Measurements from ENCODE around the gene IFNK.

IFNK gene

DNA sequence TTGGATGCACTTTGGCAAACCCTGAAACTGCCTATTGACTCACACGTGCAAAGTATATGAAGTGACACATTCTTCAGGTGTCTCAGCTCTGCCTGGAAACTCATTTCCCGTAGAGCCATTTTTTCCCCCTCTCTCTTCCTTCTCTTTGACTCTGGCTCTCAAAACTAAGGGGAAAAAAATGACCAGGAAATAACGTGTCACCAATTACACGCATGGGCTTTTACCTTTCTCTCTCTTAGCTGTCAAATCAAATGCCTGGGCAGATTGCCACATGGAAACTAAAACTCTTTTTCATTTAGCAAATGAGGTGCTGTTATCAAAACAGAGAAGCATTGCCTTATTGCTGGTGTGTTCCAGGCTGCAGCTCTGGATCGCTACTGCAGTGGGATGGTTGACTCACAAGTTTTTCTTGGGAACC is 18.3 kb upstream of the IFNK start:
- TF ChIP-seq, protein P1, sequence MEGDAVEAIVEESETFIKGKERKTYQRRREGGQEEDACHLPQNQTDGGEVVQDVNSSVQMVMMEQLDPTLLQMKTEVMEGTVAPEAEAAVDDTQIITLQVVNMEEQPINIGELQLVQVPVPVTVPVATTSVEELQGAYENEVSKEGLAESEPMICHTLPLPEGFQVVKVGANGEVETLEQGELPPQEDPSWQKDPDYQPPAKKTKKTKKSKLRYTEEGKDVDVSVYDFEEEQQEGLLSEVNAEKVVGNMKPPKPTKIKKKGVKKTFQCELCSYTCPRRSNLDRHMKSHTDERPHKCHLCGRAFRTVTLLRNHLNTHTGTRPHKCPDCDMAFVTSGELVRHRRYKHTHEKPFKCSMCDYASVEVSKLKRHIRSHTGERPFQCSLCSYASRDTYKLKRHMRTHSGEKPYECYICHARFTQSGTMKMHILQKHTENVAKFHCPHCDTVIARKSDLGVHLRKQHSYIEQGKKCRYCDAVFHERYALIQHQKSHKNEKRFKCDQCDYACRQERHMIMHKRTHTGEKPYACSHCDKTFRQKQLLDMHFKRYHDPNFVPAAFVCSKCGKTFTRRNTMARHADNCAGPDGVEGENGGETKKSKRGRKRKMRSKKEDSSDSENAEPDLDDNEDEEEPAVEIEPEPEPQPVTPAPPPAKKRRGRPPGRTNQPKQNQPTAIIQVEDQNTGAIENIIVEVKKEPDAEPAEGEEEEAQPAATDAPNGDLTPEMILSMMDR (IDR thresholded peaks at IDR 0.05; ENCODE audit: extremely low read depth, insufficient read depth, missing control alignments) = no peak
- in situ Hi-C loops (cut with MboI; ENCODE audit: low pct_unique_long_range_greater_than_20kb, low sequenced_read_pairs, unreplicated experiment) = no loop called here
- no peak for DNase-seq (ENCODE audit: low spot score)

DNA sequence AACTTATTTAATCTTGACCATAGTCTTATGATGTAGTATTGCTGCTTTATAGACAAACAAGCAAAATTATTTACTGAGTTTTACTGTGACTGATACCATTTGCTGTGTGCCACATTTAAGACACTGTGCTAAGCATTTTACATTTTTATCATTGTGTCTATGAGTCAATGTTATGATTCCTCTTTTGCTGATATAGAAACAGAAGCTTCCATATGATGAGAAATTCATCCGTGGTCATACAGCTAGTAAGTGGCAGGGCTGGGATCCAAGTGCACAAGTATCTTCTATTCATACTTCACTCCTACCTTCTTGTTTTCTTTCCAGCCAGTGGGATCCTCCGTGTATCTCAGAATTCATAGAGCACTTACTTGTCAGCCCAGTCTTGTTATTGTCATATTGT is 17.1 kb upstream of the IFNK start:
- in situ Hi-C loops (cut with MboI; ENCODE audit: low pct_unique_long_range_greater_than_20kb, low sequenced_read_pairs, unreplicated experiment) = no loop called here
- DNase-seq (ENCODE audit: low spot score) = no peak
- TF ChIP-seq, protein P1 (IDR thresholded peaks at IDR 0.05; ENCODE audit: extremely low read depth, insufficient read depth, missing control alignments) = no peak

DNA sequence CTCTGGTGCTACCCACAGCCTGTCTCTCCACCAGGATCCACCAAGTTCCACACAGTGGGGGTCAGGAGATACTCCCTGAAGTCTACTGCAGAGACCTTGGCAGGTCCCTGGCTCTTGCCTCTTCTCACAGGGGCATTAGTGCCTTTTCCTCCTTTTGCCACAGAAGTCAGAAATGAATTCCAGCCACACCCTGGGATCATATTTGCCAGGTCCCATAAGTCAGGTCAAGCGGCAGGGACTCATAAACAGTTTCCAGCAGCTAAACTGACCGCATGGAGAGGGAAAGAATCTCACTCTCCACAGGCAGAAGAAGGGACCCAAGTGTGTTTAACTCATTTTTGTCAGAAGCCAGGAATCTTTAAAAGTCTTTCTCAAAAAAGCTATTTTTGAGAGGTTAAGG is 13.3 kb upstream of the IFNK start:
- TF ChIP-seq, protein P1 (IDR thresholded peaks at IDR 0.05; ENCODE audit: extremely low read depth, insufficient read depth, missing control alignments) = no peak
- in situ Hi-C loops (cut with MboI; ENCODE audit: low pct_unique_long_range_greater_than_20kb, low sequenced_read_pairs, unreplicated experiment) = no loop called here

DNA sequence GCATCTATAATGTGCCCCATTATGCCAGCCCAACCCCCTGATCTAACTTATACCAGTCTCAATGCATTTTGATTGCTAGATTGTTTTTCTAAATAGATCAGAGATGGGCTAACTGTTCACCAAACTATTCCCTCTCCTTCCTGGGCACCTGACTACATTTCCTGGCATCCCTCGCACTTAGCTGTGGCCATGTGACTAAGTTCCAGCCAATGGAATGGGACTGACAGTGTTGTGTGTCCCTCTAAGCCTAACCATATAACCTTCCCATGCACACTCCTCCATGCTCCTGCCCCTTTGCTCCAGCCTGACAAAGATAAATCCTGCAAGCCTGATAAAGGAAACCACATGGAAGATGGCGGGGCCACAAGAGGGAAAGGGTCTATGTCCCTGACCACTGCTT is 12.3 kb upstream of the IFNK start:
- TF ChIP-seq, protein P1 (IDR thresholded peaks at IDR 0.05; ENCODE audit: extremely low read depth, insufficient read depth, missing control alignments) = no peak
- no peak for DNase-seq (ENCODE audit: low spot score)
- in situ Hi-C loops (cut with MboI; ENCODE audit: low pct_unique_long_range_greater_than_20kb, low sequenced_read_pairs, unreplicated experiment) = no loop called here

More for the DNA sequence above, 13.3 kb upstream of the IFNK start:
- no peak for DNase-seq (ENCODE audit: low spot score)

DNA sequence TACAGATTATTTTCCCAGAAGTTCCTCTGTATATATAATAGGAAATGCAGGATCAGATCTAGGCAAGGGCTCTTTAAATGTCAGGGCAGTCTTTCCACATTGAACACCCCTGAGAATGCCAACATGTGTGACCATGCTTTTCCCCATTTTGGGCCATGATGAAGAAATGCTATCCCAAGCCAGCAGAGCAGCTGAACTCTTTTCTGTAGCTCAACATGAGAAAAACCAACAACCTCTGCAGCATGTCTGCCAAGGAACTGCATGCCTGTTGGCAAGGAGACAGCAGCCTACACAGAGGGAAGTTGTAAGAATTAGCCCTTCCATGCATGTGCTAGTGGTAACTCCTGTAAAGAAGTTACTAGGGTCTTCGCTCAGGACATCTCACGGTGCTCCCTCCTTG is 9.5 kb upstream of the IFNK start:
- in situ Hi-C loops (cut with MboI; ENCODE audit: low pct_unique_long_range_greater_than_20kb, low sequenced_read_pairs, unreplicated experiment) = no loop called here
- TF ChIP-seq, protein P1 (IDR thresholded peaks at IDR 0.05; ENCODE audit: extremely low read depth, insufficient read depth, missing control alignments) = no peak
- no peak for DNase-seq (ENCODE audit: low spot score)

DNA sequence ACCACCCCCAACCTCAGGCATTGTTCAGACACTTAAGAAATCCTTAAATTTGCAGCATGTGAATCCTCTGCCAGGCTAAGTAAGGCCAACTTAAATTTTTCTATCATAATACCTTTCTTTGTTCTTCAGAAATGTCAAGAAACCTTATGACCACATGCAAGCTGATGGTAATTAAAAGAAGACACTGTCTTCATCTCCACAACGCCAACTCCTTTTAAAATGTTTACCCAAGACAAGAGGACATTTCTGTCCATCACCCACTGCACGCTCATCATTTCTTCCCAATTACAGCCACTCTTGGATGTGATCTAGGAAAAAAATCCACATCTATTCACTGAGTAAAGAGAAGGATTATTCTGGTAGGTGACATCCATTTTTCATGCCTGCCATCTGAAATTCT is 6.1 kb upstream of the IFNK start:
- TF ChIP-seq, protein P1 (IDR thresholded peaks at IDR 0.05; ENCODE audit: extremely low read depth, insufficient read depth, missing control alignments) = no peak
- in situ Hi-C loops (cut with MboI; ENCODE audit: low pct_unique_long_range_greater_than_20kb, low sequenced_read_pairs, unreplicated experiment) = no loop called here
- DNase-seq (ENCODE audit: low spot score) = no peak

DNA sequence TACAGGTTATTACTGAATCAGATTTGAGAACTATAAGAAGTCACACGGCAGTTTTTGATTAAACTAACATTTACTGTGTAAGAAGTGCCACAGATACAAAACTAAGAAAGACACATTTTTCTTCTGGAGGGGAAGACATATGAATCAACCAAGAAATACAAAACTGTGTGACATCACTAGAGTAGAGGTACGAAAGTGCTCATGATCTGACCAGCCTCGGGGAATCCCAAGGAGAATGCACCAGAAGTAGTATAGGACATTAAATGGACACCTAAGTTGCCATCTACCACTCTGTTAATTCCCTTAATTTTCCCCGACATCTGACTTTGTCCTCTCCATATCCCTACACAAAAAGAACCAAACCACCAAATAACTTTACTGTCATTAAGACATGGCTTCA is 5.3 kb upstream of the IFNK start:
- no peak for DNase-seq (ENCODE audit: low spot score)
- in situ Hi-C loops (cut with MboI; ENCODE audit: low pct_unique_long_range_greater_than_20kb, low sequenced_read_pairs, unreplicated experiment) = no loop called here
- TF ChIP-seq, protein P1 (IDR thresholded peaks at IDR 0.05; ENCODE audit: extremely low read depth, insufficient read depth, missing control alignments) = no peak

Measured in GM13977 (cell line).